Endothelial cell of umbilical vein (primary cell): ENCODE results near the gene EXOC6B. TPM values are rescaled to one million over a fixed set of nuclear protein-coding genes. Genes with fewer than 3 reads are reported as not detected.

ENCODE experiments used
- BruUV-seq: library from RNA; stranded (reverse); fragments of 400-500 nt; replicated peaks from 2 replicates; lab custom pipeline; 2021; lab: Mats Ljungman, UMichigan
- CTCF ChIA-PET: fragments of 300-600, 350-600 bp; sonication (Branson Sonifier 250); formaldehyde crosslinking; loops from one replicate; lab custom pipeline; 2021; ENCODE audit warnings: antibody characterized with exemption, inconsistent platforms; lab: Charles Lee
- POLR2A ChIA-PET: fragments of 300-600, 350-600 bp; sonication (Branson Sonifier 250); formaldehyde crosslinking; loops from one replicate; lab custom pipeline; 2021; ENCODE audit warnings: antibody characterized with exemption, inconsistent platforms; lab: Charles Lee
- DNase-seq: peaks from one replicate; pipeline ENCODE4 v3.0.0-alpha.2; 2011; ENCODE audit warnings: low read depth, low spot score
- FAIRE-seq: peaks from 2 replicates; lab custom pipeline; 2011; peaks lifted over from hg19 to GRCh38; lab: Jason Lieb, UNC
- H2AFZ ChIP-seq: 2 replicates; pipeline ENCODE4 v1.6.0; 2012; ENCODE audit warnings: low read depth, low read length, control low read depth, inconsistent platforms
- H3K27ac ChIP-seq: 2 replicates; pipeline ENCODE4 v1.5.1; 2011; ENCODE audit warnings: low read depth, mild to moderate bottlenecking, control low read depth, low read length, moderate library complexity; ENCODE audit not compliant: insufficient read depth
- H3K27me3 ChIP-seq, 2 experiments: 2 replicates each; pipeline versions ENCODE4 v1.6.0 to v1.6.1; 2011; ENCODE audit warnings: low read length in 2 of 2, mixed read lengths in 1 of 2; ENCODE audit not compliant: control insufficient read depth in 2 of 2, insufficient read depth in 2 of 2
- H3K36me3 ChIP-seq, 2 experiments: 2 replicates in 1 of 2; 3 replicates in 1 of 2; pipeline ENCODE4 v1.5.1; 2011; ENCODE audit warnings: low read length in 2 of 2, mild to moderate bottlenecking in 1 of 2, moderate library complexity in 1 of 2; ENCODE audit not compliant: control insufficient read depth in 2 of 2, insufficient read depth in 2 of 2; ENCODE audit errors: extremely low read depth in 1 of 2
- H3K4me1 ChIP-seq: 3 replicates; pipeline ENCODE4 v1.5.1; 2011; ENCODE audit warnings: mild to moderate bottlenecking, low read length; ENCODE audit not compliant: control insufficient read depth, insufficient read depth; ENCODE audit errors: extremely low read depth
- H3K4me2 ChIP-seq: 2 replicates; pipeline ENCODE4 v1.6.1; 2011; ENCODE audit warnings: low read length, control low read depth, mixed read lengths; ENCODE audit not compliant: insufficient read depth
- H3K4me3 ChIP-seq, 3 experiments: fragments of 200-600 bp in 1 of 3; sonication (generic), shearing (Covaris generic) in 1 of 3; replicated peaks in 1 of 3; 2 replicates each; pipeline ENCODE4 v1.5.1; 2011 to 2016; ENCODE audit warnings: control low read depth in 3 of 3, low read length in 3 of 3, mild to moderate bottlenecking in 2 of 3, inconsistent platforms in 1 of 3, low read depth in 1 of 3, moderate library complexity in 1 of 3; ENCODE audit not compliant: insufficient read depth in 1 of 3
- H3K79me2 ChIP-seq: 2 replicates; pipeline ENCODE4 v1.6.0; 2012; ENCODE audit warnings: low read length, inconsistent platforms; ENCODE audit not compliant: control insufficient read depth, insufficient read depth
- H3K9ac ChIP-seq: replicated peaks from 2 replicates; pipeline ENCODE3; 2011; ENCODE audit warnings: low read length, control low read depth; ENCODE audit not compliant: insufficient read depth; ENCODE audit errors: extremely low read depth
- H3K9me1 ChIP-seq: replicated peaks from 3 replicates; pipeline ENCODE4 v1.6.0; 2011; ENCODE audit warnings: mild to moderate bottlenecking, low read length; ENCODE audit not compliant: control insufficient read depth, insufficient read depth; ENCODE audit errors: extremely low read depth
- H3K9me3 ChIP-seq: replicated peaks from 2 replicates; pipeline ENCODE4 v1.5.1; 2012; ENCODE audit warnings: low read length, inconsistent platforms; ENCODE audit not compliant: control insufficient read depth, insufficient read depth
- H4K20me1 ChIP-seq: replicated peaks from 2 replicates; pipeline ENCODE3; 2011; ENCODE audit warnings: mild to moderate bottlenecking, low read length; ENCODE audit not compliant: control insufficient read depth, insufficient read depth; ENCODE audit errors: extremely low read depth
- EZH2 ChIP-seq: IDR thresholded peaks from 2 replicates; pipeline ENCODE4 v1.6.1; 2012; ENCODE audit warnings: borderline replicate concordance, low read depth, mild to moderate bottlenecking, moderate library complexity, low read length, inconsistent platforms; ENCODE audit not compliant: severe bottlenecking
- FOS ChIP-seq: IDR thresholded peaks from 2 replicates; pipeline ENCODE4 v1.6.1; 2011; ENCODE audit warnings: mild to moderate bottlenecking, low read length, moderate library complexity, borderline replicate concordance; ENCODE audit not compliant: insufficient read depth
- GATA2 ChIP-seq: IDR thresholded peaks from 2 replicates; pipeline ENCODE4 v1.7.0; 2011; ENCODE audit warnings: low read depth, mild to moderate bottlenecking, moderate library complexity, mixed read lengths, low read length; ENCODE audit not compliant: insufficient read length, insufficient read depth
- JUN ChIP-seq: IDR thresholded peaks from 2 replicates; pipeline ENCODE4 v1.6.1; 2011; ENCODE audit warnings: borderline replicate concordance, low read depth; ENCODE audit not compliant: insufficient read length, insufficient read depth
- POLR2A ChIP-seq: IDR thresholded peaks from 2 replicates; pipeline ENCODE4 v1.6.1; 2012; ENCODE audit warnings: low read depth, mild to moderate bottlenecking, control low read depth, low read length
- dilution Hi-C: fragments of 300-500 bp; cut with MboI; formaldehyde crosslinking; loops from one replicate; pipeline ENCODE4 v1.15.0; 2019; ENCODE audit warnings: low sequenced_read_pairs; ENCODE audit not compliant: extremely low pct_ligation_motif_present
- intact Hi-C: fragments of 100-400 bp; cut with micrococcal nuclease; formaldehyde crosslinking; loops from one replicate; pipeline ENCODE4 v1.10.0; 2022
- polyA plus RNA-seq, 4 experiments: library from polyadenylated mRNA; depleted of rRNA in 3 of 4; stranded (reverse) in 3 of 4; unstranded in 1 of 4; fragments of >200 nt; gene quantifications; 2 replicates each; pipeline versions ENCODE4 v1.2.1 to v1.2.3, GENCODE V29; 2011 to 2012; ENCODE audit warnings: missing spikeins in 1 of 4
- total RNA-seq: library from RNA; stranded (reverse); gene quantifications from 2 replicates; pipeline ENCODE4 v1.2.3, GENCODE V29; 2021
- TF ChIP-seq, protein P1 (sequence below): IDR thresholded peaks from 2 replicates; pipeline ENCODE4 v1.6.1; 2011; ENCODE audit not compliant: insufficient read depth, insufficient read length

Gene EXOC6B
- total and polyA plus RNA-seq, 2 donors (not counting 3 experiments of a cell fraction or from before 2014, with no cell fraction given) = 10.8 to 34.8 TPM

DNA sequence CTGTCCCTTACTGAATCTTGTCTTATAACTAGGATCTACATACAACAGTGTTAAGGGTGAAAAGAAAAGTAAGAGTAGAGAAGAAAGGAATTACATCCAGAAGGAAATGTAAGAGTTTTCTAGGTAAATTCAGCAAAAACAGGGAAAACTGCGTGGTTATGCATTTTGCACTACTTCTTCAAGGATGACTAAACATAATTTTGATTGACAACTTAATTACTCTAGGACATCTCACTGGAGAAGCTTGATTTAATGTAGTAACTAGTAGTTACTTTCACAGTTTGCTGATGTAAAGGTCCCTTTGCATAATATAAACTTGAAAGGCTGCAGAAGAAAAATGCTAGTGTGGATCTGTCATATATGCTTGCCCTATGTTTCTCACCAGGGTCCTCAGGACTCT lies 464.8 kb downstream of the EXOC6B start:
- Histone ChIP-seq H3K9ac (no peak overlapping the region), H3K4me2 (no peak overlapping the region), H3K4me1 (no peaks in the 10 kb centered on the region), H3K27ac (no peak overlapping the region), H3K36me3 (no peaks in the 10 kb centered on the region), H3K27me3 (no peaks in the 10 kb centered on the region), H3K9me1 (no peaks in the 10 kb centered on the region), H3K4me3 (no peak overlapping the region), H3K79me2 (no peaks in the 10 kb centered on the region), H4K20me1 (no peaks in the 10 kb centered on the region), H2AFZ (no peak overlapping the region), H3K9me3 (no peaks in the 10 kb centered on the region)
- CTCF ChIA-PET = interaction anchor here (0.8 to 2.1 kb wide), 2 partner anchors 12 to 103 kb away, joined by 3 to 7 read pairs; no protein-coding TSS in a partner anchor
- DNase-seq = no peak
- TF ChIP-seq FOS = no peak
- TF ChIP-seq EZH2 = no peak
- no peak for TF ChIP-seq JUN
- no peak for TF ChIP-seq POLR2A
- TF ChIP-seq, protein P1, sequence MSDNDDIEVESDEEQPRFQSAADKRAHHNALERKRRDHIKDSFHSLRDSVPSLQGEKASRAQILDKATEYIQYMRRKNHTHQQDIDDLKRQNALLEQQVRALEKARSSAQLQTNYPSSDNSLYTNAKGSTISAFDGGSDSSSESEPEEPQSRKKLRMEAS = no peak
- TF ChIP-seq GATA2 = no peak
- no TSS peak for BruUV-seq
- dilution Hi-C loops = no loop called here
- FAIRE-seq = no peak
- POLR2A ChIA-PET = no interaction called here
- intact Hi-C loops = no loop called here

DNA sequence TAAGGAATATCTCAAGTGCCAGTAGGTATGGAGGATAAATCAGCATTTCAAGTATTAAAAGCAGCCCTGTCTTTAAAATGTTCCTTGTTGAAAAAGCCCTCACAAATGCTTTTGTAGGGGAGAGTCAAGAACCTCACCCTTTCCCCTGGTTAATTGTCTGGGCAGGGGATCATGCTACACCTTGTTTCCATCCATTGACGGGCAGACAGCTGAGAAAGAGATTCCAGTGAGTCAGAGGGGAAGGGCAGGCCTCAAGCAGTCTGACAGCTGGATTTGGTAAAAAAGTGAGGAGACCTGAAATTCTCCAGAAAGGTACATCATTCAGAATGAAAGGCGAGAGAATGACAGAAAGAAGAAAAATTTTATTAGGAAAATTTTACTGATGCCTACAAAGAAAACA lies 475.0 kb downstream of the EXOC6B start:
- ChIA-PET POLR2A (no interaction called here), CTCF (interaction anchor here (1.1 kb wide), 1 partner anchor 201 kb away, joined by 4 read pairs; no protein-coding TSS in a partner anchor)
- no peak overlapping the region for H2AFZ ChIP-seq
- H3K79me2 ChIP-seq = no peaks in the 10 kb centered on the region
- H3K36me3 ChIP-seq = no peaks in the 10 kb centered on the region
- dilution Hi-C loops = no loop called here
- H3K4me1 ChIP-seq = no peaks in the 10 kb centered on the region
- DNase-seq (peak; percentile 31), FAIRE-seq (no peak)
- no TSS peak for BruUV-seq
- intact Hi-C loops = no loop called here
- no peaks in the 10 kb centered on the region for H3K9me3 ChIP-seq
- no peaks in the 10 kb centered on the region for H4K20me1 ChIP-seq
- no peaks in the 10 kb centered on the region for H3K27me3 ChIP-seq
- no peak overlapping the region for H3K9ac ChIP-seq
- no peaks in the 10 kb centered on the region for H3K9me1 ChIP-seq
- H3K4me2 ChIP-seq = no peak overlapping the region
- TF ChIP-seq GATA2 (no peak), FOS (no peak)
- TF ChIP-seq, protein P1 = no peak
- no peak overlapping the region for H3K27ac ChIP-seq
- no peak overlapping the region for H3K4me3 ChIP-seq
